K562 (cell line): ENCODE results near the gene LMBRD1. TPM values are rescaled to one million over a fixed set of nuclear protein-coding genes. Genes with fewer than 3 reads are reported as not detected.
"Not testable (repeated sequence)": the region's sequence is repeated elsewhere in the genome, so short reads cannot be mapped to it uniquely, and the experiment has no call there.

Experiments used
- ATAC-seq: fragments of 200-7000 bp; cut with Tn5 transposase; 3 replicates; pipeline ENCODE4 v1.9.1; 2020; ENCODE audit warnings: moderate library complexity
- BruUV-seq: library from RNA; stranded (reverse); fragments of 400-500 nt; replicated peaks from 2 replicates; lab custom pipeline; 2021; lab: Mats Ljungman, UMichigan
- CTCF ChIA-PET: fragments of 300-600 bp; formaldehyde crosslinking; extraction: SDS; loops from one replicate; lab custom pipeline; 2021; ENCODE audit warnings: low intra/inter-chr PET ratio; lab: Yijun Ruan, JAX
- POLR2A ChIA-PET: fragments of 300-600, 350-650 bp; sonication (Branson Sonifier 250); formaldehyde crosslinking; extraction: SDS; loops from one replicate; lab custom pipeline; 2021; ENCODE audit warnings: antibody characterized with exemption, inconsistent platforms; lab: Yijun Ruan, JAX
- DNase-seq, 4 experiments: peaks; one replicate each; pipeline versions ENCODE4 v3.0.0 to v3.0.0-alpha.2; 2011 to 2018; ENCODE audit warnings: low spot score in 3 of 4, mixed read lengths in 3 of 4; ENCODE audit errors: extremely low read depth in 1 of 4
- FAIRE-seq: peaks from 2 replicates; lab custom pipeline; 2011; peaks lifted over from hg19 to GRCh38; lab: Jason Lieb, UNC
- H2AFZ ChIP-seq: 2 replicates; pipeline ENCODE4 v1.6.0; 2011; ENCODE audit warnings: low read depth, low read length, control low read depth, inconsistent platforms
- H3K27ac ChIP-seq: fragments of 200-600 bp; 3 replicates; pipeline ENCODE4 v1.8.0; 2011; ENCODE audit warnings: low read depth, mild to moderate bottlenecking, control low read depth, inconsistent platforms, low read length, moderate library complexity, mixed read lengths; ENCODE audit errors: extremely low read depth
- H3K27me3 ChIP-seq, 2 experiments: fragments of 300-600 bp in 1 of 2; 2 replicates in 1 of 2; 3 replicates in 1 of 2; pipeline versions ENCODE4 v1.6.0 to v1.8.0; 2011; ENCODE audit warnings: inconsistent platforms in 2 of 2, low read length in 2 of 2, mild to moderate bottlenecking in 1 of 2, mixed read lengths in 1 of 2, moderate library complexity in 1 of 2; ENCODE audit not compliant: control insufficient read depth in 2 of 2, insufficient read depth in 2 of 2
- H3K36me3 ChIP-seq: fragments of 300-600 bp; 3 replicates; pipeline ENCODE4 v1.8.0; 2011; ENCODE audit warnings: mild to moderate bottlenecking, low read length, inconsistent platforms; ENCODE audit not compliant: control insufficient read depth, insufficient read depth
- H3K4me1 ChIP-seq, 2 experiments: fragments of 200-600 bp in 1 of 2; replicated peaks in 1 of 2; 2 replicates in 1 of 2; 3 replicates in 1 of 2; pipeline versions ENCODE4 v1.5.1 to v1.8.0; 2011; ENCODE audit warnings: inconsistent platforms in 2 of 2, low read length in 2 of 2, mild to moderate bottlenecking in 1 of 2, mixed read lengths in 1 of 2, moderate library complexity in 1 of 2; ENCODE audit not compliant: control insufficient read depth in 2 of 2, insufficient read depth in 2 of 2
- H3K4me2 ChIP-seq: 2 replicates; pipeline ENCODE4 v1.6.1; 2011; ENCODE audit warnings: low read length, control low read depth, inconsistent platforms, mixed read lengths; ENCODE audit not compliant: insufficient read depth
- H3K4me3 ChIP-seq: fragments of 200-600 bp; sonication (generic), shearing (Covaris generic); 2 replicates; pipeline ENCODE4 v1.5.1; 2016; ENCODE audit warnings: control low read depth, inconsistent platforms
- H3K79me2 ChIP-seq: fragments of 200-600 bp; 3 replicates; pipeline ENCODE4 v1.8.0; 2011; ENCODE audit warnings: low read length, inconsistent platforms; ENCODE audit not compliant: control insufficient read depth, insufficient read depth
- H3K9ac ChIP-seq, 2 experiments: 2 replicates each; pipeline versions ENCODE4 v1.6.0 to v1.6.1; 2011; ENCODE audit warnings: low read depth in 2 of 2, low read length in 2 of 2, control low read depth in 1 of 2, inconsistent platforms in 1 of 2, mild to moderate bottlenecking in 1 of 2, mixed read lengths in 1 of 2; ENCODE audit not compliant: insufficient read depth in 1 of 2
- H3K9me1 ChIP-seq: one replicate; pipeline ENCODE4 v1.6.0; 2011; ENCODE audit warnings: inconsistent platforms, mild to moderate bottlenecking, low read length, moderate library complexity; ENCODE audit not compliant: control insufficient read depth, insufficient read depth
- H3K9me3 ChIP-seq: replicated peaks from 2 replicates; pipeline ENCODE4 v1.5.1; 2011; ENCODE audit warnings: low read depth, low read length, inconsistent platforms; ENCODE audit not compliant: control insufficient read depth, insufficient read depth
- H4K20me1 ChIP-seq: replicated peaks from 2 replicates; pipeline ENCODE4 v1.6.1; 2011; ENCODE audit warnings: low read length, inconsistent platforms, mixed read lengths; ENCODE audit not compliant: control insufficient read depth, insufficient read depth
- CC2D1A ChIP-seq: fragments of 450-650 bp; IDR thresholded peaks from 2 replicates; pipeline ENCODE4 v1.6.1; 2017; ENCODE audit warnings: mild to moderate bottlenecking
- COPS2 ChIP-seq: fragments of 450-650 bp; conservative IDR thresholded peaks from 2 replicates; pipeline ENCODE4 v1.6.1; 2016; ENCODE audit warnings: mild to moderate bottlenecking, moderate library complexity
- GMEB1 ChIP-seq: fragments of 250-450 bp; sonication (Bioruptor Pico); IDR thresholded peaks from 2 replicates; pipeline ENCODE4 v1.4.0; 2020; ENCODE audit warnings: mild to moderate bottlenecking
- MAX ChIP-seq: sonication (generic); formaldehyde crosslinking; IDR thresholded peaks from 2 replicates; pipeline ENCODE4 v1.9.0; 2022; ENCODE audit warnings: mild to moderate bottlenecking, missing genetic modification reagents
- SIX5 ChIP-seq, 2 experiments: IDR thresholded peaks; 2 replicates each; pipeline ENCODE4 v1.6.1; 2011; ENCODE audit warnings: low read length in 2 of 2, borderline replicate concordance in 1 of 2, low read depth in 1 of 2, mild to moderate bottlenecking in 1 of 2, moderate library complexity in 1 of 2; ENCODE audit not compliant: insufficient read depth in 1 of 2
- ZNF121 ChIP-seq: sonication (generic); formaldehyde crosslinking; conservative IDR thresholded peaks from 2 replicates; pipeline ENCODE4 v1.8.0; 2022; ENCODE audit warnings: missing genetic modification reagents
- ZNF57 ChIP-seq: fragments of 450-650 bp; formaldehyde crosslinking; IDR thresholded peaks from 2 replicates; pipeline ENCODE4 v1.4.0; 2020; ENCODE audit warnings: mild to moderate bottlenecking, moderate library complexity
- WGBS: fragments of 100-300 bp; shearing (Covaris generic); methylation state at CpG from one replicate; pipeline ENCODE4 v1.1.6; 2016; ENCODE audit warnings: low coverage, mixed read lengths; ENCODE audit not compliant: insufficient coverage; ENCODE audit errors: missing lambda C conversion rate; 5-methylcytosine and 5-hydroxymethylcytosine counted together
- in situ Hi-C: fragments of 300-500 bp; cut with MboI; formaldehyde crosslinking; loops from 4 replicates; pipeline ENCODE4 v1.15.0; 2018; ENCODE audit warnings: inconsistent platforms, mixed read lengths
- intact Hi-C: fragments of 100-400 bp; cut with micrococcal nuclease; formaldehyde crosslinking; loops from 2 replicates; pipeline ENCODE4 v1.14.2; 2022
- polyA plus RNA-seq, 8 experiments: library from polyadenylated mRNA; depleted of rRNA in 4 of 8; stranded (reverse) in 5 of 8; unstranded in 3 of 8; fragments of >200 nt; fragmentation: Nextera tagmentation in 2 of 8; fragmentation: Illumina TruSeq in 1 of 8; extraction: Ambion mirVana in 2 of 8; extraction: Trizol in 1 of 8; gene quantifications; 2 replicates each; pipeline versions ENCODE4 v1.2.1 to v1.2.3, GENCODE V29; 2011 to 2014; ENCODE audit warnings: inconsistent platforms in 1 of 8, missing spikeins in 1 of 8
- total RNA-seq, 7 experiments: library from RNA; depleted of rRNA in 6 of 7; stranded (reverse); fragments of >200 nt in 6 of 7; fragmentation: Illumina TruSeq in 2 of 7; extraction: Trizol in 2 of 7; gene quantifications; 2 replicates each; pipeline versions ENCODE4 v1.2.1 to v1.2.3, GENCODE V29; 2011 to 2021; ENCODE audit warnings: low replicate concordance in 1 of 7
- TF ChIP-seq, protein P1 (sequence below): sonication (generic); formaldehyde crosslinking; IDR thresholded peaks from 2 replicates; pipeline ENCODE4 v1.8.0; 2022; ENCODE audit warnings: mild to moderate bottlenecking, missing genetic modification reagents
- TF ChIP-seq, protein P2 (sequence below): fragments of 150-350 bp; conservative IDR thresholded peaks from 2 replicates; pipeline ENCODE4 v1.6.1; 2014; ENCODE audit warnings: low read length

The LMBRD1 gene
- total and polyA plus RNA-seq, 9 of the 15 experiments (the other 6 are each of a cell fraction or from before 2014, with no cell fraction given), result 14.0 to 85.2 (median 26.5) TPM

GRCh38 chr6:69824355-69824754, 27.5 kb upstream of the LMBRD1 start:
- H2AFZ ChIP-seq, FAIRE-seq, H3K9me1 ChIP-seq, H3K79me2 ChIP-seq, H3K9me3 ChIP-seq, H3K4me2 ChIP-seq, in situ Hi-C loops, H3K4me1 ChIP-seq, BruUV-seq, H4K20me1 ChIP-seq, DNase-seq, H3K27ac ChIP-seq, intact Hi-C loops, ATAC-seq, CTCF ChIA-PET, H3K4me3 ChIP-seq, H3K27me3 ChIP-seq, H3K36me3 ChIP-seq, H3K9ac ChIP-seq: not testable (repeated sequence)
- 36% methylated on average over 5 of the region's 5 CpGs for WGBS
- TF ChIP-seq CC2D1A, result peak; percentile 44; the same call in 1 of the 2 replicates
- POLR2A ChIA-PET, result interaction anchor here (1.0 kb wide), 1 partner anchor 12 kb away, joined by 3 read pairs; no protein-coding TSS in a partner anchor

GRCh38 chr6:69820438-69820837, 23.6 kb upstream of the LMBRD1 start:
- no peak overlapping the region for H2AFZ ChIP-seq
- no peaks in the 10 kb centered on the region for H3K4me1 ChIP-seq
- DNase-seq, result no peak
- H3K9me1 ChIP-seq, result no peaks in the 10 kb centered on the region
- in situ Hi-C loops (no loop called here), intact Hi-C loops (no loop called here)
- H3K4me3 ChIP-seq, result no peak overlapping the region
- WGBS, result 31% methylated on average over 1 of the region's 1 CpG
- no peak for ATAC-seq
- CTCF ChIA-PET, result no interaction called here
- no TSS peak for BruUV-seq
- no peak overlapping the region for H3K4me2 ChIP-seq
- H3K36me3 ChIP-seq, result no peaks in the 10 kb centered on the region
- no peak for FAIRE-seq
- TF ChIP-seq COPS2 (no peak), MAX (CRISPR knock-in tag) (no peak), SIX5 (IDR thresholded peaks at IDR 0.05; ENCODE audit: borderline replicate concordance in 1 of 2, insufficient read depth in 1 of 2, low read depth in 1 of 2, low read length in 2 of 2) (no peak), ZNF57 (CRISPR knock-in tag) (no peak), GMEB1 (CRISPR knock-in tag) (no peak), ZNF121 (CRISPR knock-in tag) (no peak)
- TF ChIP-seq, protein P1, sequence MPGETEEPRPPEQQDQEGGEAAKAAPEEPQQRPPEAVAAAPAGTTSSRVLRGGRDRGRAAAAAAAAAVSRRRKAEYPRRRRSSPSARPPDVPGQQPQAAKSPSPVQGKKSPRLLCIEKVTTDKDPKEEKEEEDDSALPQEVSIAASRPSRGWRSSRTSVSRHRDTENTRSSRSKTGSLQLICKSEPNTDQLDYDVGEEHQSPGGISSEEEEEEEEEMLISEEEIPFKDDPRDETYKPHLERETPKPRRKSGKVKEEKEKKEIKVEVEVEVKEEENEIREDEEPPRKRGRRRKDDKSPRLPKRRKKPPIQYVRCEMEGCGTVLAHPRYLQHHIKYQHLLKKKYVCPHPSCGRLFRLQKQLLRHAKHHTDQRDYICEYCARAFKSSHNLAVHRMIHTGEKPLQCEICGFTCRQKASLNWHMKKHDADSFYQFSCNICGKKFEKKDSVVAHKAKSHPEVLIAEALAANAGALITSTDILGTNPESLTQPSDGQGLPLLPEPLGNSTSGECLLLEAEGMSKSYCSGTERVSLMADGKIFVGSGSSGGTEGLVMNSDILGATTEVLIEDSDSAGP (CRISPR knock-in tag), result no peak
- TF ChIP-seq, protein P2, sequence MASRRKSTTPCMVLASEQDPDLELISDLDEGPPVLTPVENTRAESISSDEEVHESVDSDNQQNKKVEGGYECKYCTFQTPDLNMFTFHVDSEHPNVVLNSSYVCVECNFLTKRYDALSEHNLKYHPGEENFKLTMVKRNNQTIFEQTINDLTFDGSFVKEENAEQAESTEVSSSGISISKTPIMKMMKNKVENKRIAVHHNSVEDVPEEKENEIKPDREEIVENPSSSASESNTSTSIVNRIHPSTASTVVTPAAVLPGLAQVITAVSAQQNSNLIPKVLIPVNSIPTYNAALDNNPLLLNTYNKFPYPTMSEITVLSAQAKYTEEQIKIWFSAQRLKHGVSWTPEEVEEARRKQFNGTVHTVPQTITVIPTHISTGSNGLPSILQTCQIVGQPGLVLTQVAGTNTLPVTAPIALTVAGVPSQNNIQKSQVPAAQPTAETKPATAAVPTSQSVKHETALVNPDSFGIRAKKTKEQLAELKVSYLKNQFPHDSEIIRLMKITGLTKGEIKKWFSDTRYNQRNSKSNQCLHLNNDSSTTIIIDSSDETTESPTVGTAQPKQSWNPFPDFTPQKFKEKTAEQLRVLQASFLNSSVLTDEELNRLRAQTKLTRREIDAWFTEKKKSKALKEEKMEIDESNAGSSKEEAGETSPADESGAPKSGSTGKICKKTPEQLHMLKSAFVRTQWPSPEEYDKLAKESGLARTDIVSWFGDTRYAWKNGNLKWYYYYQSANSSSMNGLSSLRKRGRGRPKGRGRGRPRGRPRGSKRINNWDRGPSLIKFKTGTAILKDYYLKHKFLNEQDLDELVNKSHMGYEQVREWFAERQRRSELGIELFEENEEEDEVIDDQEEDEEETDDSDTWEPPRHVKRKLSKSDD, result no peak
- TF ChIP-seq, all 486 proteins: peak for 0
- Histone ChIP-seq H3K9me3 (no peaks in the 10 kb centered on the region), H4K20me1 (no peaks in the 10 kb centered on the region), H3K79me2 (no peaks in the 10 kb centered on the region), H3K9ac (no peak overlapping the region), H3K27ac (no peak overlapping the region), H3K27me3 (no peaks in the 10 kb centered on the region)
- POLR2A ChIA-PET, result no interaction called here
